ENCODE data around the gene GPRIN2.
"Not testable (repeated sequence)": the region's sequence is repeated elsewhere in the genome, so short reads cannot be mapped to it uniquely, and the experiment has no call there.

Gene GPRIN2

DNA sequence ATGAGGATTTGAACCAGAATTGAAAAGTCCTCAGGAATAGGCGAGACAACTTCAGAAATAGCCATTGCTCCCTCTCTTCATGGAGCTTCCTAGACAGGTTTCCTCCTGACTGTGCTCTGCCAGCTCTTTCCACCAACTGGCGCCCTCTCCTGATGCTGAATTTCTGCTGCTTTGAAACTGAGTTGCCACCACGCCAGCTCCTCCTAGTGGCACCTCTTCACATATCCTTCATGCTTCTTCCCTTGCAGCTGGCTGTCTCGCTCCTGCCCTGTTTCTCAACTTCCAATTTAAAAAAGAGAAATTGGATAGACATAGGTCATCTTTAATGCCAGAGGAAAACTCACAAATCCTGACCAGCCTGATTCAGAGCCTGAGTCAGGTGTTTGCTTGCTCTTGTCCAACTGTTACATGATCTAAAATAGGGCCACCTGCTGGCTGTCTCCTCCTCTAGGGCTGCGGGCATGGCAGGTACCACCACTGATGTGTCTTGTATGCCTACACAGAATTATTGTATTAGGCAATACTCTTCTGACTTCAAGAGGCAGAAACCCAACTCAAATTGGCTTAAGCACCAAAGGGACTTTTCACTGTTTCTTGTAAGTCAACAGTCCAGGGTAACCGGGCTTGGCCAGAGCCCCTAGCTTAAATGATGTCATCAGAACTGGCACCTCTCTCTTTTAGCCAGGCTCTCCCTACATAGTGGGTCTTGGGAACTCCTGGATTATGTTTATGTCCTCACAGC lies 9.3 kb upstream of the GPRIN2 start:
- not testable (repeated sequence) for DNase-seq

DNA sequence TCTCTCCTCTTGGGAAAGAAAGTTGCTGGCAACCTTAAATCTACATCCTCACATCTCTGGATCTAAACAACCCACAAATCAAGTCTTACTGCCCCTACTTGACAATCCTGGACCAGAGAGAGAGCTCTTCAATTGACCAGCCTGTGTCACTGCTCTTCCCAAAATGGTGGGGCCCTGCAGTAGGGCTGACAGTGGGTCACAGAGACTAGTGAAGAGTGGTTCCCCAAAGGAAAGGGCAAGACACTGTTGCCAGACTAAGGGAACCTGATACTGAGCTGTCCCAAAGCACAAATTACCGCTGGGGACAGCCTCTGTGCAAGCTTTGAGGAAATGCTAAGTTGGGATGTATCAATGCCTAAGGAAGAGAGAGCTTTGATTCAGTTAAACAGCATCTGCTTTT lies 4.5 kb upstream of the GPRIN2 start:
- DNase-seq = no peak

DNA sequence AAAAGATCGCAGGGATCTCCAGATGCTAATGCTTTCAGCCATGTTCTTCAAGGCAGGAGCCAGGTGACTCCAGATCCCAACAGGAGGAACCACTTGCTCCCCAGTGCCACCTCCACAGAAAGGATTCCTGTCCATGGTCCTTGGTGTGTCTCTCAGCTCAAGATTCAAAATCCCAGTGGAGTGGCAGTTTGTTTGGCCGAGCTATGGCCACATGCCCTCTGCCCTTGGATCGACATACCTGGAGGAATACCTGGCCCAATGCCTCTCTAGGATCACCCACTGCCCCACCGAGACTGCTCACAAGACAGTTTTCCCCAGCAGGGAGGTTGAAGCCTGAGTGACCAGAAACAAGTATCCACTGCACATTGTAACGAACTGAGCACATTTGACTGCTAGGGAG lies 3.9 kb upstream of the GPRIN2 start:
- DNase-seq = no peak

DNA sequence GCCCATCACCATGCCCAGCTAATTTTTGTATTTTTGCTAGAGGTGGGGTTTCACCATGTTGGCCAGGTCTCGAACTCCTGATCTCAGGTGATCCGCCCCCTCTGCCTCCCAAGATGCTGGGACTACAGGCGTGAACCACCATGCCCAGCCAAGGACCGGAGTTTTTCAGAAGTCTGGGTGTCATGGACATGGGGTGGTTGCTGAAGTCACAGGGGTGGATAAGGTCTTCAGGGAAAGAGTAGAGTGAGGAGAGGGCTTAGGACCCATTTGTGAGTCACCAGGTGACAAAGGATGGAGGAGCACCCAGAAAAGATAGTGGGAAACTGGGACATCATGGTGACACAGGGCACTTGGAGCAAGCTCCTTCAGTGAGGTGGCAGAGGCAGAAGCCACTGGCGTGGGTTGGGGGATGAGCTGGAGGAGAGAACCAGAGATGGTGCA lies 2.8 kb upstream of the GPRIN2 start:
- DNase-seq = no peak

DNA sequence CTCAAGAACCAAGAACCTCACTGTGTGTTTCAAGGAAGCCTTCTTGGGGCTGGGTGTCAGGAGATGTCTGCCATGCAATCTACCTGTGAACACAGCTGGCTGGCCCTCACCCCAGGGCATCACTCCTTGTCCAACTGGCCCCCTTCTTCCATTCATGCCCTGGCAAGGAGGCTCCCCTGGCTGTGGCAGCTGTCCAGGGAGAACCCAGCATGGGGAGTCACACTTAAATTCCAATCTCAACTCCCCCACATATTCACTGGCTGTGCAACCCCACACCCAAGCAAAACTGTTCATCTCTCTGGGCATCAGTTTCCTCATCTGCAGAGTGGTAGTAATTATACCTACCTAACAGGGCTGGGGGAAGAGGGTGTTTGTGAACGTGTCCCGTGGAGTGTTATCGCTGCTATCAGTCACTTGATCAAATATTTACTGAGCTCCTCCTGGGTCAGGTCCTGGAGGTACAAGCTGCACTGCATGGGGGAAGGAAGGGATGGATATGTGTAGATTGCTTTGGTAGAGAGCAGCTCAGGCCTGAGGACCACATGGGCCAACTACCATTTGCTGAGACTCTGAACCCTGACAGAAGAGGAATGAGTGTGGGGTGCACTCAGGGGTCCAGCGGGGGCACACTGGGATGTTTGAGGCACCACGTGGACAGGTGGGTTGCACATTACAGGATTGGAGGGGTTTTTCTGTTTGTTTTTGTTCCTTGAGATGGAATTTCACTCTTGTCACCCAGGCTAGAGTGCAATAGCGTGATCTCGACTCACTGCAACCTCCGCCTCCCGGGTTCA lies 2.1 kb upstream of the GPRIN2 start:
- no peak for DNase-seq

DNA sequence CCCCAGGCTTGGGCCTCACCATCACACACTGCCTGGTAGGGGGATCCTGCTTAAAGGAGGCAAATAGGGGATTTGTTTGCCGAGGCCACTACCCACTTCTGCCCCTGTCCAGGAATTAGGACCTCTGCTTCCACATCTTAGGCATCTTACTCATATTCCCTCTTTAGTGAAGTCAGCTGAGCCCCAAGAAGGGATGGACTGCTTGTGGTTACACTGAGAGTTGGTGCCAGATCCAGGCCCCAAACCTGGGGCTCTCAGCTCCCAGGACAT lies 1.6 kb upstream of the GPRIN2 start:
- DNase-seq = no peak

DNA sequence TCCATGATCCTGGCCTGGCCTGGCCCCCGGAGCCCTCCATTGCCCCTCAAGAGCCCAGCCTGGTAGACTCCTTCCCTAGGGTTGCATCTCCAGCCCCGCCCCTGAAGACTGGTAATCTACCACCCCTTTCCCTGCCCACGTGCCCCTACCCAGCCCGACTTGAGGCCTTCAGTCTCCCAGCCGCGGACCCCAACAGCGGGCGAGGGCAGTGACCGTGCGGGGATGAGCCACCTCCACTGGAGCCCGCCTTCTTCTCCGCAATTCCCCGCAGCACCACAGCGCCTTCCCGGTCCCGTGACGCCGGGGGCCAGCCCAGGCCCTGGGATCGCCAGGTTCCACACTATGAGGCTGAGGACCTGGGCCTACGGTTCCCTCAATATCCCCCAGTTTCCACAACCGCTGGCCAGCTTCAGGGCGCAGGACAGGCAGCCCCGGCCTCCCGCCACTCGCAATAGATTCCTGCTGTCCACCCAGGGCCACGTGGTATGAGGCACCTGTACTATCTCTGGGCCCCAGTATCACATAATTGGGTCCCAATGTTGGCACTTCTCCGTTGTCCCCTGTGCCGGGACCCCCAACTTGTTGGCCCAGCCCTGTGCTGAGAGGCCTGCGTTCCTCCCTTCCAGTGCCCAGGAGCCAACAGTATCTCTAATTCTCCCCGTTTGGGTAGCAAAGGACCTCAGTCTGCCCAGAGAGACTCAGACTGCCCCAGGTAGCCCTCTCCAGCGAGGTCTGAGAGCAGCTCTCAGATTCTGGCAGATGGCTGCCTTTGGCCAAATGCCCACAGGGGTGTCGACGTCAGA lies 1.1 kb upstream of the GPRIN2 start:
- DNase-seq = no peak

DNA sequence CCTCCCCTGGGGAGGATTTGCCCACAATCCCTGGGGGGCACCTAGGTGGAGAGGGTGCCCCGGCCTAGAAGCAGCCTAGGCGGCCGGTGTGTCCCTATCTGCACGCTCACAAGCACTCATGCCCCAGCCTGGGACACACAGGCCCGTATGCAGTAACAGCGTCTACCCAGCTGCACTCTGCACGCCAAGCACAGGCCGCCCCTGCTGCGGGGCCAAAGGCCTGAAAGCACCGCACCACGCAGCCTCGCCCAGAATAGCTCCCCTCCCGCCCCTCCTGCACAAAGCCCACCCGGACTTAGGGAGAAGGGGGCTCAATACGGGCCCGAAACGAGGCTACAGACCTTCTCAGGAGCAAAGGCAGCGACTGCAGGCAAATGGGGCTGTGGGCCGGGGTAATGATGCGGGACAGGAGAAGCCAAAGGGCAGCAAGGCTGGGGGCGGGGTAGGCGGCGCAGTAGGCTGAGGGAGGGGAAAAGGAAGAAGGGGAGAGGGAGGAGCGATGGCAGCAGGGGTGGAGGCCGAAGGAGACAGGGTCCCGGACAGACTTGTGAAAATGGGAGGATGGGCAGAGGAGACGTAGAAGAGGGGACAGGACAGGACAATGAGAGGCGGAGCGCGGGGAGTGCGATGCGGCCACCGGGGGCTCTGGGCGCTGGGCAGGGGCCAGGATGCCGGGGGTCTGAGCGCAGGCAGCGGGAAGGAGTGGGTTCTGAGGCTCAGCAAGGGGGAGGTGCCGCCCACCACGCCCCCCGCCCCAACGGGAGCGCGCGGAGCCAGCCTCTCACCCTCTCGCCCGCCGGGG lies 544 bp downstream of the GPRIN2 start:
- no peak for DNase-seq

DNA sequence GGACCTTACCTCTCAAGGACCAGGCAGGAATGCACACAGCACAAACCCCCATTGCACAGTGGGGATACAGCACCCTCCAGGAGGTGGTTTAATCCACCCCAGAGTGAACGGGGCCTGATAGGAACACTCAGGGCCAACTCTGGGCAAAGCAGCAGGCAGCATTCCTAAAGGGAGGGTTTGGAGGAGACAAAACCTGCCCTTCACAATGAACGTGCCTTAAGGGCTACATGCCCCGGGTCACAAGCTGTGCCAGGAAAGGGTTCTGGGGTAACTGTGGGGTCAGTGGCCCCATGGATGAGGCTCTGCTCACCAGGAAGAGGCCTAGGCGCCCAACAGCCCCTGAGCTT lies 1.1 kb downstream of the GPRIN2 start:
- no peak for DNase-seq

DNA sequence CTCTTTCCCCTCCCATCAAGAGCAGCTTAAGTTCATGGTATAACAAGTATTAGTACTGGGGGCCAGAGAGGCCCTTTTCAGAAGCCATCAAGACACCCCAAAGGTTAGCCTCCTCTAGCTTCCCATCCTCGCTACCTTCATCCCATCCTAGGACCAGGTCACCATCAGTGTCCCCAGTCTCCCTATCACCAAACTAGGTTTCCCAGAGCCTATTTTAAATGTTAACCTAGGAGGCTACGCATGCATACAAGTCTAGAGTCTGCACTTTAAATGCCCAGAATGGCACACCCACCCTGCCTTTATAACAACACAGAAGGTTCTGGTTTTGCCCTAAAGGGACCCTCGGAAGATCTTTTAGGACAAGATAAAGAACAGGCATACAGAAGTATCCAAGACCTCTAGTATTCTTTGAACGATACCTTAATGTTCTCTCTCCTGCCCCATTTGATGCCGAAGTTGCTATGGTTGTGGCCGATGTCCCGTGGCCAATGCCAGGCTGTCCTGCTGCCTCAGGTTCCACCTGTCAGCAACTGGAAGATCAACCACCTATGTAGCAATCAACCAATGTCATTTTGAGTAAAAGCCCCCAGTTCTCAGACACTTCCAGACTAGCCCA lies 2.2 kb downstream of the GPRIN2 start:
- no peak for DNase-seq

DNA sequence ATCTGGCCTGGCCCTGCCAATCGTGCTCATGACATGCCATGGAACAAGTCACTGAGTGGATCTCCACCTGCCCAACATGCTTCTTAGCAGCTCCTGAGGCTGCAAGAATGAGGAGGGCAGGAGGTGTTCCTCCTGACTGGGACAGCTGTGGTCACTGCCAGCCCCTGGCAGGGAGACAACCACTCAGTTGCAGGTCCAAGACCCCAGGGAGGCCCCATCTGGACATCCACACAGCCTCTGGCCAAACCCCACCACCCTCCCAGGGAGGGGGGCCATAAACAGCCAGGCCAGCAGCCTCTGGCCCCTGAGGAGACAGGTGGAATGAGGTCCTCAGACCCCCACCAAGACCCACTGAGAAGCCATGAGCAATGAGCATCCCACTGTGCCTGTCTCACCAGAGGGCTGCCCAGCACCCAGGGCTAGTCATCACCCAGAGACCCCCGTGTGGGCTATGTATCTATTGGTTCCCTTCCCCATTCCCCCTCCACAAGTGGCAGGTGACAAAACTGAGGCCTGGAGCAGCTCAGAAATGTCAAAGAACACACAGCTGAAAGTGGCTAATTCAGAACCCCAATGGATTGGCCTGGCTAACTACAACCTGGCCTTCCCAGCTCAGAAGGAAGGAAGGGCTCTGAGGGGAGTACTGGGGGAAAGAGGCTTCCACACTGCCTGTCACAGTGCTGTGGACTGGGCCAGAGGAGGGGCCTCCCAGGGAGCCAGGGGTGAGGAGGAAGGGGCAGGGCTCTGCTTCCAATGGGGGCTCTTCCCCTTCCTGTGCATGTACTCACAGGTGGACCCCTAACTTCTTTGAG lies 3.0 kb downstream of the GPRIN2 start:
- DNase-seq = no peak

DNA sequence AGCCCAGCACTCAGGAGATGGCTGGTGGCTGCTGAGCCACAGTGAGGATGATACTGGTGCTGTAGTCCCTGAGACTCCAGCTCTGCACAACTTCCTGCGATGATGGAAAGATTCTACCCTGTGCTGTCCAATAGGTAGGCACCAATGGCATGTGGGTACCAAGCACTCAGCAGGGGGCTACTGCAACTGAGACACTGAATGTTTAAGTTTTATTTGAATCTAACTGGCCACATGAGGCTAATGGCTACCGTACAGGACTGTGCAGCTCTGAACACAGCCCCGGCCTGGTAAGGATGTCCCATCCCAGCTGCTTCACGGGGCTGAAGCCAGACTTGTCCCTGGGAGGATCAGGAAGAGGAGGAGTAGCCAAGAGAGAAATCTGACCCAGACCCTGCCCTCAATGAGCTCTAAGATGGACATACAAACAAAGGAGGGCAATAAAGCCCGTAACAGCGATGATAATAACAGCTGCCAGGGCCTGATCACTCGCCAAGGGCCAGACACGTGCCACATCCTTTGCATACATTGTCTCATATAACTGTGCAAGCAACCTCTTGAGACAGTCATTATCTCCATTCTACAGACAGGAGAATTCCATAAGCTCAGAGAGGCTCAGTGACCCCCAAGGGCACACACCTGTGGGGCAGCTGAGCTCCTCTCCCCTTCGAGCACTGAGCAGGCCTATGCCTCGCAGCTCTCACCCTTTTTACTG lies 3.8 kb downstream of the GPRIN2 start:
- DNase-seq = no peak

DNA sequence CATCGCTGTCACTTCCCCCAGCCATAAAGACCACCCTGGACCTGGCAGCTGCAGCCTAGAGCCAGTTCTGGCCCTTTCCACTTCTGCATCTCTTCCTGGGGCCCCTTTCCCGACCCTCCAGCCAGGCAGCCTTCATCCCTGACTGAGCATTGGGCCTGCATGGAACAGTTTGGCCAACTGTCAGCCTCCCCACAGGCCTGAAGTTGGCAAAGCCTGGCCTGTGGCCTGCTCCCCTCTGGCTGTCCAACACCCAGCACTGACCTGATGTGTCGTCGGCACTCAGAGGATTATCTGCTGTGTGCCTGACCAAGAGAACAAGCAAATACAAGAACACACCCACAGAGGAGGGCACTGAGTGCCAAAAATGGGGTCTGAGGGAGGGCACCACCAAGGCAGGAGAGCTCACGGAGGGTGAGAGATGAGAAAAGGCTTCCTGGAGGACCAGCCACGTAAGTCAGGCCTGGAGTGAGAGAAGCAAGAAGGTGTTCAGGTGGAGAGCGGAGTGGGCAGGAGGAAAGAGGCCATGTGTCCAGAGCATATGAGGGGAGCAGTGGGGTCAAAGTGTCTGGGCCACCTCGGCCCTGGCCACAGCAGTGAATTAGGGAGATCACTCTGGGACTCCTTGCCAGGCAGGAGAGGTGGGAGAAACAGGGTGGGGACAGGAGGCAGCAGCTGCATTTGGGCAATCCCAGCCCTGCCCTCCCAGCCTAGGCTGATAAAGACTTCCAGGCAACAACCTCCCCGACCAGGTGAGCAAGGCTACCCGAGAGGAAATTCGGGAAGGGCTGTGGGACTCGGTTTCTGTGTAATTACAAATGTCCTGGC lies 4.5 kb downstream of the GPRIN2 start:
- DNase-seq = no peak

DNA sequence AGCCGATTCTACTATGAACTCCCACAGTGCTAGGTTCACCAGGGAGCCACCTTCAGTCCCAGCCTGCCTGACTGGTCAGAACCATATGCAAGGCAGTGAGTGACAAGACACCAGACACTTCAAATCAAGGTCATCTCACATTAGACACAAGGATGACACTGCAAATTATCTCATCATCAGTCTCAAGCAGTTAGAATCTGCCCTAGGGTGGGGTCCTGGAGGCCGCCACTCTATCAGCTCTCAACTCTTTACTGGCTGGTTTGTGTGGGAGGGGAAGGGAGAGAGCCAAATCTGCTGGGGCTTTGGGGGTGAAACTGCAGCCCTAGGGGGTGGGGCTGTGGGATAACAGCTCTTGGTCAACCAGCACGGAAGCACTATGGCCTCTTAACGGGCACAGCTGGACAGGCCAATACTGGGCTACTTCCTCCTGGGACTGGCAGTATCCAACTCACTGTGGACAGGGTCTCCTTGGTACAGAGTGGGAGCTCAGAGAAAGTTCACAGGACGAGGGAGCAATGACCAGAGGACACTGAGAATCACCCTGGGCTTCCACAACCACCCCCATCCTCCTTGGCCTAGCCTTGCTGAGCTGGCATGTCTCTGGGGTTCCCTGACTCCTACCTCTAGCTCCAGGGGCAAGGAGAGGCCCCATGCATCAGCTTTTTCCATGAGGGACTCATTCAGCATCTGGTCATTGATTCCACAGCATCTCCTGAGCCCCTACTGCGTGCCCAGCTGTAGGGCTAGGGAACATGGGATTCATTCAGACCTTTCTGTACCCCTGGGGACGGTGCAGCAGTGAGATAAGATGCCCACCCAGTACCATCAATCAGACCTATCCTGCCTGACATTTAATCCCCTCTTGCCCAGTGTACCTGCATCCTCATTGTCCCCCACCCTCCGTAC lies 5.4 kb downstream of the GPRIN2 start:
- no peak for DNase-seq

DNA sequence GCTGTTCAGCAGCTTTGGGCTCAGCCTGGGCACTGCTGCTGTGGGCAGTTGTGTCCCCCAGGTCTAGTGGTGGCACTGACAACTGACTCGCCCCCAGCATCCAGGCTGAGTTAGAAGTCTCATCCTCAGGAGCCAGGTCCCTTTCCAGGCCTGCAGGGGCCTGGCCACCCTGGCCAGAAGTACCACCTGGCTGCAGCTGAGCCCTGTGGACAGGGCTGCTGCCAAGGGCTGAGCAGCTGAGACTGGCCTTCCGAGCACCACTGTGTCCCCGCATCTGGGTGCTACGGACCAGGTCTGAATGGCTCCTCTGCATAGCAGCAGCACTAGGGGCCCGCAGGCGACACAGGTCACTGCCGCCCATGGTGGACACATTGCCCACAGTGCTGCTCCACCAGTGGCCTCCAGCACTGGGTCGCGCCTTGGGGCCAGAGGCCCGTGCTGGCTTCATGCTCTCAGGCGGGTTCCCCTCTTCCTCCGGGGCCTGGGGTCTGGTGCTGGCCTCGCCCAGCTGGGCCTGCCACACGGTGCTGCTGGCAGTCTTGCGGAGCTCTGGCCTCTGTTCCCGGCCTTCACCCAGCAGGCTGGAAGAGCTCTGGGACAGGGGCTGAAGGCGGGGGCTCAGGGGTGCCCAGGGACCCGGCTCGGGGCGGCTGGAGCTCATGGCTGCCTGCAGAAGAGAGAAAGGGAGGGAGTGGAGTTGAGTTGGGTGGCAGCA lies 6.2 kb downstream of the GPRIN2 start:
- no peak for DNase-seq

DNA sequence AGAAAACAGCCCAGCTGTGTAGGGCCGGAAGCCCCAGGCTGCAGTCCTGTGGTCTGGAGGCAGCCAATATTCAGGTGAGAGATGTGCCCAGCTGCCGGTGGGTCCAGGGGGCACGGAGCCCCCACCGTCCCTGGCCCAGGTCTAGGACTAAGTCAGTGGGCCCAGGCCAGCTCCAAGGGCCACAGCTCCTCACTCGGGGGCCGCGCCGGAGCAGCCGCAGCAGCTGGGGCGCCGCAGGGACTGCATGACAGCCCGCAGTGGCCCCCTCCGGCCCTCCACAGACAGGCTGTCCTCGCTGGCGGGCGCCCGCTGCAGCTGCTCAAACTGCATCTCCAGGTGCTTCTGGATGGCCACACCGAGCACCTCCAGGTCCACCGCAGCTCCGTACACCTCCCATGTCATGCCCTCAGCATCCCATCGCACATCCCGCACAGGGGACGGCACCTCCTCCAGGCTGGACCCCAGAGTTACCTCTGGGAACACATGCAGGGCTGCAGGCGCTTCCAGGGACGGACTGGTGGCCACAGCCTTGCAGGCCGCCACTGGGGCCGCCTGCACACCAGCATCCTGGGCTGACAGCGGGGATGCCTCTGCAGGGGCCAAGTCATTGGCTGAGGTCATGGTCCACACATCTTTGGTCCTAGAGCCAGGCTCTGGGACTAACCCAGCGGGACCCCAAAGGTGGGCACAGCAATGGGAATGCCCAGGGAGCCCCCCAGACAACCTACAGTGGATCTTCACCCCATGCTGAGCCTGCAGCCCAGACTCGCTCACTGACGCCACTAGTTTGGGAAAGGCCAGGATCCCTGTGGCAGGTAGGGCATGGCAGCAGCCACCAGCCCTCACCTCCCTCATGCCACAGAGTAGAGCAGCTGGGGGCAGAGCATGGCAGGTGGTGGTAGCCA lies 7.0 kb downstream of the GPRIN2 start:
- no peak for DNase-seq

DNA sequence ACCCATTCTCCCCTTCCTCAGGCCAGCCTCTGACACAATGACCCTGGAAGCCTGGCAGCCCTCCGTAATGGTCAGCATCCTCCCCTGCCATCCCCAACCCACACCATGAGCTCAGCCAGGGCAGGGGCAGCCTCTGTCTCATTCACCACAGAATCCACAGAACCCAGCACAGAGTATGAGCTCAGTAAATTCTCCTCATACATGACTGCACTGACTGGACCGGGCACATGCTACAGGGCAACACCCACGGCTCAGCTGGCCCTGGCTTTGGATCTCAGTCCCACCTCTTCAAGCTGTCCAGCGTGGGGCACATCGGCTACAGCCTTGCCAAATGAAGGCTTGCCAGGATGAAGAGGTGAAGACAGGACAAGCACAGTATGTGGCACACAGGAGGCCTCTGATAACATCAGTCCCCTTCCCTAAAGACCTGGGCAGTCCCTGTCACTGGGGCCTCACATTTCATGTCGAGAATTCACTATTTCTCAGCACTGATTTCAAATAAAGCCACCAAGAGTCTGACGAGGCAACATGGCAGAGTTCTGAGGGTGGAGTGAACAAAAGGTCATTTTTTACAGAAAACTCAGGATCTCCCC lies 7.9 kb downstream of the GPRIN2 start:
- DNase-seq = no peak
